ENCODE data around the gene MICAL2.

The MICAL2 gene

GRCh38 chr11:12140186-12140793, 29.9 kb downstream of the MICAL2 start:
- Histone ChIP-seq H4K20me1 (ENCODE audit: insufficient read depth, low read length) (no peaks in the 10 kb centered on the region), H3K27ac (ENCODE audit: low read length) (no peak overlapping the region), H3K9me3 (ENCODE audit: insufficient read depth, low read length) (no peaks in the 10 kb centered on the region), H2AFZ (ENCODE audit: low read depth, low read length) (no peak overlapping the region), H3K79me2 (ENCODE audit: low read length) (no peaks in the 10 kb centered on the region), H3K27me3 (ENCODE audit: low read depth, low read length) (no peaks in the 10 kb centered on the region), H3K4me3 (ENCODE audit: low read length) (no peak overlapping the region), H3K4me2 (ENCODE audit: low read length) (no peak overlapping the region), H3K4me1 (ENCODE audit: low read length) (0 out of 2 replicates have a peak, but pooled peaks cover 5% of the 10 kb centered on the region), H3K36me3 (replicated peaks; ENCODE audit: low read depth, low read length) (no peaks in the 10 kb centered on the region), H3K9ac (ENCODE audit: low read length) (no peak overlapping the region)
- TF ChIP-seq, protein P1, sequence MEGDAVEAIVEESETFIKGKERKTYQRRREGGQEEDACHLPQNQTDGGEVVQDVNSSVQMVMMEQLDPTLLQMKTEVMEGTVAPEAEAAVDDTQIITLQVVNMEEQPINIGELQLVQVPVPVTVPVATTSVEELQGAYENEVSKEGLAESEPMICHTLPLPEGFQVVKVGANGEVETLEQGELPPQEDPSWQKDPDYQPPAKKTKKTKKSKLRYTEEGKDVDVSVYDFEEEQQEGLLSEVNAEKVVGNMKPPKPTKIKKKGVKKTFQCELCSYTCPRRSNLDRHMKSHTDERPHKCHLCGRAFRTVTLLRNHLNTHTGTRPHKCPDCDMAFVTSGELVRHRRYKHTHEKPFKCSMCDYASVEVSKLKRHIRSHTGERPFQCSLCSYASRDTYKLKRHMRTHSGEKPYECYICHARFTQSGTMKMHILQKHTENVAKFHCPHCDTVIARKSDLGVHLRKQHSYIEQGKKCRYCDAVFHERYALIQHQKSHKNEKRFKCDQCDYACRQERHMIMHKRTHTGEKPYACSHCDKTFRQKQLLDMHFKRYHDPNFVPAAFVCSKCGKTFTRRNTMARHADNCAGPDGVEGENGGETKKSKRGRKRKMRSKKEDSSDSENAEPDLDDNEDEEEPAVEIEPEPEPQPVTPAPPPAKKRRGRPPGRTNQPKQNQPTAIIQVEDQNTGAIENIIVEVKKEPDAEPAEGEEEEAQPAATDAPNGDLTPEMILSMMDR (IDR thresholded peaks at IDR 0.05; ENCODE audit: low read depth, low read length), result no peak
- TF ChIP-seq EZH2phosphoT487 (IDR thresholded peaks at IDR 0.05; ENCODE audit: low read depth), result no peak

DNA sequence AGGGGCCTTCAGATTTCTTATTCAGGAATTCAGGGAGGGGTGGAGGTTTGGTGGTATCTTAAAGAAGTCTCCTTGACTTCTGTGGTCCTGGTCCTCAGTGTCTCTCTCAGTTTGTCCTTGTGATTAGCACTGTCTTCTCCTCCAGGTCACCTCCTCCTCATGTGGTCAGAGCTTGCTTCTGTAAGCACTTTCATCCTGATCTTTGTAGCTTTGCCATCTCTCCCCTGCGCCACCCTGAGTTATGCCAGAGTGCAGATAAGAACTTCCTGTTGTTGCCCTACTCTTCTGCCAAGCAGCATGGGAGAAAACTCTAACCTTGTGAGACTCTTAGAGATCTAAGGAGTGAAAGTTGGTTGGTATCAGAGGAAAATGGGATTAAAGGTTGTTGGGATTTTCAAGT, 30.9 kb downstream of the MICAL2 start:
- Histone ChIP-seq H3K36me3 (replicated peaks; ENCODE audit: low read depth, low read length) (no peaks in the 10 kb centered on the region), H3K27ac (ENCODE audit: low read length) (no peak overlapping the region)

DNA sequence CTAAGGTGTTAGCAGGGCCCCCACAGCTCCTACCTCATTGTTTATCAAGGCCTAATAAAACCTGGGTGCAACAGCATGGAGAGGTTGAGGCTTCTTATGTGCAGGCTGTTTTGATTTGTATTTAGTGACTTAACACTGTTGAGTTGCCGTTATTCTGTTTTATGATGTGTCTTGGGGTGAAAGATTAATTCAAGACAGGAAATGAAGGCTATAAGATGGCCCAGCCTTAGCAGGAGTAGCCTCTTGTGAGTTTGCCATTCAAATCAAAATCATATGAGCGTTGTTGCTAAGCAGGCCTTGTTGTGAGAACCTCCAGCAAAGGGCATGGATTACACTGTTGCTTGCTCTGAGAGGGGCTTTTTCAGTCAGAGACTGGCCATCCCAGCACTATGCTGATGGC, 31.8 kb downstream of the MICAL2 start:
- H3K27me3 ChIP-seq (ENCODE audit: low read depth, low read length), result no peaks in the 10 kb centered on the region
- no peaks in the 10 kb centered on the region for H3K36me3 ChIP-seq (replicated peaks; ENCODE audit: low read depth, low read length)
- no peak overlapping the region for H3K4me3 ChIP-seq (ENCODE audit: low read length)
- no peak overlapping the region for H3K9ac ChIP-seq (ENCODE audit: low read length)
- 0 out of 2 replicates have a peak, but pooled peaks cover 5% of the 10 kb centered on the region for H3K4me1 ChIP-seq (ENCODE audit: low read length)
- TF ChIP-seq EZH2phosphoT487 (IDR thresholded peaks at IDR 0.05; ENCODE audit: low read depth), result no peak
- TF ChIP-seq, protein P1 (IDR thresholded peaks at IDR 0.05; ENCODE audit: low read depth, low read length), result no peak
- no peaks in the 10 kb centered on the region for H4K20me1 ChIP-seq (ENCODE audit: insufficient read depth, low read length)
- no peak overlapping the region for H3K4me2 ChIP-seq (ENCODE audit: low read length)
- H3K9me3 ChIP-seq (ENCODE audit: insufficient read depth, low read length), result no peaks in the 10 kb centered on the region
- H3K27ac ChIP-seq (ENCODE audit: low read length), result no peak overlapping the region
- H2AFZ ChIP-seq (ENCODE audit: low read depth, low read length), result no peak overlapping the region
- H3K79me2 ChIP-seq (ENCODE audit: low read length), result no peaks in the 10 kb centered on the region

More for the DNA sequence above, 30.9 kb downstream of the MICAL2 start:
- H3K4me3 ChIP-seq (ENCODE audit: low read length), result no peak overlapping the region
- H4K20me1 ChIP-seq (ENCODE audit: insufficient read depth, low read length), result no peaks in the 10 kb centered on the region
- H3K4me1 ChIP-seq (ENCODE audit: low read length), result 0 out of 2 replicates have a peak, but pooled peaks cover 5% of the 10 kb centered on the region
- no peak overlapping the region for H3K9ac ChIP-seq (ENCODE audit: low read length)
- no peak overlapping the region for H3K4me2 ChIP-seq (ENCODE audit: low read length)
- TF ChIP-seq, protein P1 (IDR thresholded peaks at IDR 0.05; ENCODE audit: low read depth, low read length), result no peak
- no peak for TF ChIP-seq EZH2phosphoT487 (IDR thresholded peaks at IDR 0.05; ENCODE audit: low read depth)
- H2AFZ ChIP-seq (ENCODE audit: low read depth, low read length), result no peak overlapping the region
- H3K9me3 ChIP-seq (ENCODE audit: insufficient read depth, low read length), result no peaks in the 10 kb centered on the region
- H3K79me2 ChIP-seq (ENCODE audit: low read length), result no peaks in the 10 kb centered on the region
- H3K27me3 ChIP-seq (ENCODE audit: low read depth, low read length), result no peaks in the 10 kb centered on the region

GRCh38 chr11:12142909-12143308, 32.5 kb downstream of the MICAL2 start:
- 0 out of 2 replicates have a peak, but pooled peaks cover 5% of the 10 kb centered on the region for H3K4me1 ChIP-seq (ENCODE audit: low read length)
- no peak overlapping the region for H3K4me3 ChIP-seq (ENCODE audit: low read length)
- no peak overlapping the region for H3K27ac ChIP-seq (ENCODE audit: low read length)
- H3K9me3 ChIP-seq (ENCODE audit: insufficient read depth, low read length), result no peaks in the 10 kb centered on the region
- H3K79me2 ChIP-seq (ENCODE audit: low read length), result no peaks in the 10 kb centered on the region
- no peak overlapping the region for H3K4me2 ChIP-seq (ENCODE audit: low read length)
- no peak overlapping the region for H2AFZ ChIP-seq (ENCODE audit: low read depth, low read length)
- H3K27me3 ChIP-seq (ENCODE audit: low read depth, low read length), result no peaks in the 10 kb centered on the region
- H3K9ac ChIP-seq (ENCODE audit: low read length), result no peak overlapping the region
- no peaks in the 10 kb centered on the region for H3K36me3 ChIP-seq (replicated peaks; ENCODE audit: low read depth, low read length)
- H4K20me1 ChIP-seq (ENCODE audit: insufficient read depth, low read length), result no peaks in the 10 kb centered on the region
- TF ChIP-seq, protein P1 (IDR thresholded peaks at IDR 0.05; ENCODE audit: low read depth, low read length), result no peak
- TF ChIP-seq EZH2phosphoT487 (IDR thresholded peaks at IDR 0.05; ENCODE audit: low read depth), result no peak
